Activated naive CD4-positive, alpha-beta T cell treated with anti-CD3 and anti-CD28 coated beads, Interleukin-2, amount 50 U/mL, for 16 hours (primary cell): ENCODE data around the gene UBB.

Source experiments
- DNase-seq: peaks from one replicate; pipeline ENCODE4 v3.0.0-alpha.2; 2020

The UBB gene

DNA sequence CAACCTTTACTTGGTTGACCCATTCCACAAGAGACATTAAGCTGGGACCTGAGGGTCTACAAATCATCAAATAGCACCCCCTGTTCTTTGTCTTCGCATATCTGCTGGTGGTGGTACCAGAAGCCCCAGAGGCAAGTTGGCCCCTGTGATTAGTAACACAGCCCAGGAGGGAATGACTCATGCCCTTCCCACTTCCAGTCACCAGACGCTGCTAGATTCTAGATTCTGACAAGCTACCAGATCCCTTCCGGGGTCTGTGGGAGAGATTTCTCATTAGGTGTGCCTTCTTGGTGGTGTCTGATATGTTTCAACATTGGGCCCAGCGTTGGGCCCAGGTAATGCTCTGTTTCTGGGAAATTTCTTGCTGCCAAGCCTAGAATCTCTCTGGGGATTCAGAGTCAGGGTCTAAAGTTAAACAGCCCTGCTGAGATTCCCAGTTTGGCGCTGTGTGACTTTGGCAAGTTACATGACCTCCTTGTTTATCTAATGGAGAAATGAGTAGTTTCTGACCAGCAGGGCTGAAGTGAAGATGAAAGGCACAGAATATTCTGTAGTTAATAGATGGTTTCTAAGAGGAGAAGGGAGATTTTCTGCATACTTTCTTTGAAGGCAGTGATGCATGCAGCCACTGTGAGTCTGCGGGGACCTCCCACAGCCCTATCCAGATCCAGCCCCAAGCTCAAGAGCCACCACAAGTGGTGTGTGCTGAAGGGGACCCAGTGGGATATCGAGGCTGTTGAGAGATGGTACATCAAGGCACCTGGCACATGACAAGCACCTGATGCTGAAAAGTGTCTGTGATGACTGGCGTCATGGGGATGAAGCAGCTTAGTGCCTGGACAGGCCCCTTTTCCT is 38.4 kb downstream of the UBB start:
- peak; percentile 62 for DNase-seq

DNA sequence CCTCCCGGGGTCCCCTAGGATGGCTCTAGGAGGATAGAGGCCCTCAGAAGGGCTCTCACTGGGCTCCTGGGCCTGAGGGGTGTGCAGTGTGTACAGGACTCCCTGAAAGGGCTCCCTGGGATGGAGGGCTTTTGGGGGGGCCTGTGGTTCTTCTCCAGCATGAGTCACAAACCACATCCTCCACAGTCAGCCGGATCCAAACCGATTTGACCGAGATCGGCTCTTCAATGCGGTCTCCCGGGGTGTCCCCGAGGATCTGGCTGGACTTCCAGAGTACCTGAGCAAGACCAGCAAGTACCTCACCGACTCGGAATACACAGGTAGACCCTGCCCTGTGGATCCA is 39.0 kb downstream of the UBB start:
- no peak for DNase-seq

- no peak for DNase-seq
Observed at GRCh38 chr17:16422416-16422815, 41.5 kb downstream of the UBB start.

DNA sequence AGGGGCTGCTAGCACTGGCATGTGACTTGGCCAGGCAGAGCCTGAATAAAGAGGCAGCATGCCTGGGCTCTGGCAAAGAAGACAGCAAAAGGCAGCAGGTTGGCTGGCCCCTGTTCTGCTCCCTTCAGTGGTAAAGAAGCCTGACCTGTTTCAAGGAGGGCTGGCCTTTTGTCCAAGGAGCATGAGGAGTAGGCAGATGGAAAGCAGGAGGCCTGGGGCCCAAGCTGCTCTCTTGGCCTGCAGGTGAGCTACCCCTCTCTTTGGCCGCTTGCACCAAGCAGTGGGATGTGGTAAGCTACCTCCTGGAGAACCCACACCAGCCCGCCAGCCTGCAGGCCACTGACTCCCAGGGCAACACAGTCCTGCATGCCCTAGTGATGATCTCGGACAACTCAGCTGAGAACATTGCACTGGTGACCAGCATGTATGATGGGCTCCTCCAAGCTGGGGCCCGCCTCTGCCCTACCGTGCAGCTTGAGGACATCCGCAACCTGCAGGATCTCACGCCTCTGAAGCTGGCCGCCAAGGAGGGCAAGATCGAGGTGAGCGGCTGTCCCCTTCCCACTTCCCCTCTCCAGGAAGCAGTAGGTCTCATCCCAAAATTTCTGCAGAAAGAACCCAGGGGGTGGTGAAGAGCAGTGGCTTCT is 42.5 kb downstream of the UBB start:
- DNase-seq: no peak

GRCh38 chr17:16425202-16425601 is 44.3 kb downstream of the UBB start:
- DNase-seq: no peak

- no peak for DNase-seq
Observed at GRCh38 chr17:16425698-16426659, 45.1 kb downstream of the UBB start.

GRCh38 chr17:16427020-16427419 is 46.1 kb downstream of the UBB start:
- no peak for DNase-seq

DNA sequence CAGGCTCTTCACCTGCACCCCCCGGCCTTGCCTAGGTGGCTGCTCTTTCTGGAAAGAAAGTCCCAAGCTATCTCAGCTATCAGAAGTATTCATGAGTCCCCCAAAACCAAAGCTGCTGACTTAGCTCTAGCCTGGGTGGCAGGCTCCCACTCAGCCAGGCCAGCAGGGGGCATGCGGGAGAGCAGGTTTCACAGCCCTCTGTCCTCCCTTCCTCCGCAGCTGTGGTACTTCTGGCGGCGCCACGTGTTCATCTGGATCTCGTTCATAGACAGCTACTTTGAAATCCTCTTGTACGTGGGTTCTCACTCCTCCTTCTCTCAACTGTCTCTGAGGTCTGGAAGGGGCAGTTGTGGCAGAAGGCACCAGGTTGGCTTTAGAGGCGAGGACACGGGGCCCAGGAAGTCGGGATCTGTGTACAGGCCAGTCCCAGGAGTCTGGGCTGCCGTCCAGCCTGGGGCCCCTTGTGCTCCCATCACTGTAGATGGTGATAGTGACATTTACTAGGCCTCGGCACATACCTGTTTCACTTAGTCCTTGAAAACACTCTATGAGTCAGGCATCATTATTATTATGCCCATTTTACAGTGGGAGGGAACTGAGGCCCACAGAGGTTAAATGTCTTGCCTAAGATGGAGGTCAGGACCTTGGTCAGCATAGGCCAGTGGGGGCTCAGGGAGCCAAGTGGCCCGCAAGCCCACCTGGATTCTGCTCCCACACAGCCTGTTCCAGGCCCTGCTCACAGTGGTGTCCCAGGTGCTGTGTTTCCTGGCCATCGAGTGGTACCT is 47.4 kb downstream of the UBB start:
- DNase-seq: peak; percentile 70

GRCh38 chr17:16429083-16429482 is 48.2 kb downstream of the UBB start:
- no peak for DNase-seq

DNA sequence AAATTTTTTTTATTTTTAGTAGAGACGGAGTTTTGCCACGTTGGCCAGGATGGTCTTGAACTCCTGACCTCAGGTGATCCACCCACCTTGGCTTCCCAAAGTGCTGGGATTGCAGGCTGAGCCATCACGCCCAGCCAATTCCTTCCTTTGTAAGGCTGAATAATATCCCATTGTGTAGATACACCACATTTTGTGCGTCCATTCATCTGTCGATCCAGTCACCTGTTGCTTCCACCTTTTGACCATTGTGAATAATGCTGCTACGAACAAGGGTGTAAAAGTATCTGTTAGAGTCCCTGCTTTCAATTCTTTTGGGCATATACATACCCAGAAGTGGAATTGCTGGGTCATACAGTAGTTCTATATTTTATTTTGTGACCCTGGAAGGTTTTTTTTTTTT is 49.8 kb downstream of the UBB start:
- no peak for DNase-seq

DNA sequence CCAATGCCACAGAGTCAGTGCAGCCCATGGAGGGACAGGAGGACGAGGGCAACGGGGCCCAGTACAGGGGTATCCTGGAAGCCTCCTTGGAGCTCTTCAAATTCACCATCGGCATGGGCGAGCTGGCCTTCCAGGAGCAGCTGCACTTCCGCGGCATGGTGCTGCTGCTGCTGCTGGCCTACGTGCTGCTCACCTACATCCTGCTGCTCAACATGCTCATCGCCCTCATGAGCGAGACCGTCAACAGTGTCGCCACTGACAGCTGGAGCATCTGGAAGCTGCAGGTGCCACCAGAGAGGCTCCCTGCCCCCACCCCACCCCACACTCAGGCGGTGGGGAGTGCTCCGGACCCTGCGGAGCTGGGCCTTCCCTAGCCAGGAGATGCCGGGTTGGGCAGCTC is 51.1 kb downstream of the UBB start:
- DNase-seq: no peak
